ENCODE data around the gene ALOX5. TPM values are rescaled to one million over a fixed set of nuclear protein-coding genes. Genes with fewer than 3 reads are reported as not detected.

The ALOX5 gene
- total RNA-seq, 1 experiment from 2014 or later: not detected

- no TSS peak for BruUV-seq (replicated peaks)
- ChIA-PET POLR2A (ENCODE audit: low non-redundant PET) (no interaction called here), CTCF (no interaction called here)
- no peak for TF ChIP-seq EZH2 (IDR thresholded peaks at IDR 0.05; ENCODE audit: borderline replicate concordance, low read depth, low read length, poor library complexity, severe bottlenecking)
- no peak for TF ChIP-seq CTCF (conservative IDR thresholded peaks at IDR 0.05; ENCODE audit: low read depth, low read length)
- DNase-seq (ENCODE audit: low spot score): no peak
- Histone ChIP-seq H3K36me3 (ENCODE audit: insufficient read depth, low read length, poor library complexity, severe bottlenecking) (no peaks in the 10 kb centered on the region), H3K4me3 (ENCODE audit: low read depth, low read length, poor library complexity, severe bottlenecking) (no peak overlapping the region), H3K27ac (ENCODE audit: low read depth, low read length, poor library complexity, severe bottlenecking) (no peak overlapping the region), H3K4me1 (ENCODE audit: insufficient read depth, low read length, poor library complexity, severe bottlenecking) (no peaks in the 10 kb centered on the region), H3K27me3 (replicated peaks; ENCODE audit: insufficient read depth, low read depth, low read length, poor library complexity) (peaks cover 71% of the 10 kb centered on the region), H3K9me3 (ENCODE audit: low read depth, low read length, poor library complexity, severe bottlenecking) (no peaks in the 10 kb centered on the region)
- intact Hi-C loops (cut with micrococcal nuclease; ENCODE audit: unreplicated experiment): no loop called here
Measured at GRCh38 chr10:45375101-45375500, 1.1 kb downstream of the ALOX5 start.

DNA sequence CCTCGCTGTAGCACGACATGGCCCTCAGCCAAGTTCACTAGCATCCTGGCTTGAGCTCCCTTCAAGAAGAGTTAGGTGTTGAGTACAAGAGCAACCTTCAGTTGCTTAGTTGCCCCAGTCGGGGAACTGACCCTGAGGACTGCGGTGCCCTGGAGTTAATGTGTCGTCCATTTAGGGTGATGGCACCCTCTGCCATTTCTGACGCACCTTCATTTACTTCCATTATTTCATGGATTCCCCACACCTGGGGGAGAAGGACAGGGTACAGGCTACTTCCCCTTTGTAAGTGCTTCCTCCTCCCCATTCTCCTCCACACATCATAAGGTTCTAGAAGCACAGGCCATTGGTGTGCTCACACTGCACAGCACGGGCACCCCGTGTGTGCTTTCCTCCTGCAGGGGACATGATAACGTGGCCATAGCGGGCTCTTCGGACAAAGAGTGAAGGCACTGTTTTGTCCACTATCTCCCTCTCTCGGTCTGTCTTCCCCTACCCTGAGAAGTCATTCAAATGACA is 1.8 kb downstream of the ALOX5 start:
- POLR2A ChIA-PET (ENCODE audit: low non-redundant PET): no interaction called here
- no TSS peak for BruUV-seq (replicated peaks)
- intact Hi-C loops (cut with micrococcal nuclease; ENCODE audit: unreplicated experiment): no loop called here
- H3K4me3 ChIP-seq (ENCODE audit: low read depth, low read length, poor library complexity, severe bottlenecking): no peak overlapping the region
- no peaks in the 10 kb centered on the region for H3K9me3 ChIP-seq (ENCODE audit: low read depth, low read length, poor library complexity, severe bottlenecking)
- peaks cover 64% of the 10 kb centered on the region for H3K27me3 ChIP-seq (replicated peaks; ENCODE audit: insufficient read depth, low read depth, low read length, poor library complexity)
- H3K27ac ChIP-seq (ENCODE audit: low read depth, low read length, poor library complexity, severe bottlenecking): no peak overlapping the region
- CTCF ChIA-PET: no interaction called here
- H3K4me1 ChIP-seq (ENCODE audit: insufficient read depth, low read length, poor library complexity, severe bottlenecking): no peaks in the 10 kb centered on the region
- H3K36me3 ChIP-seq (ENCODE audit: insufficient read depth, low read length, poor library complexity, severe bottlenecking): no peaks in the 10 kb centered on the region
- no peak for DNase-seq (ENCODE audit: low spot score)
- TF ChIP-seq CTCF (conservative IDR thresholded peaks at IDR 0.05; ENCODE audit: low read depth, low read length): no peak
- TF ChIP-seq EZH2 (IDR thresholded peaks at IDR 0.05; ENCODE audit: borderline replicate concordance, low read depth, low read length, poor library complexity, severe bottlenecking): no peak

- Histone ChIP-seq H3K9me3 (ENCODE audit: low read depth, low read length, poor library complexity, severe bottlenecking) (no peaks in the 10 kb centered on the region), H3K4me1 (ENCODE audit: insufficient read depth, low read length, poor library complexity, severe bottlenecking) (no peaks in the 10 kb centered on the region), H3K27me3 (replicated peaks; ENCODE audit: insufficient read depth, low read depth, low read length, poor library complexity) (peaks cover 58% of the 10 kb centered on the region), H3K36me3 (ENCODE audit: insufficient read depth, low read length, poor library complexity, severe bottlenecking) (no peaks in the 10 kb centered on the region), H3K4me3 (ENCODE audit: low read depth, low read length, poor library complexity, severe bottlenecking) (no peak overlapping the region), H3K27ac (ENCODE audit: low read depth, low read length, poor library complexity, severe bottlenecking) (no peak overlapping the region)
- TF ChIP-seq CTCF (conservative IDR thresholded peaks at IDR 0.05; ENCODE audit: low read depth, low read length) (no peak), EZH2 (IDR thresholded peaks at IDR 0.05; ENCODE audit: borderline replicate concordance, low read depth, low read length, poor library complexity, severe bottlenecking) (no peak)
- intact Hi-C loops (cut with micrococcal nuclease; ENCODE audit: unreplicated experiment): no loop called here
- BruUV-seq (replicated peaks): no TSS peak
- no peak for DNase-seq (ENCODE audit: low spot score)
- POLR2A ChIA-PET (ENCODE audit: low non-redundant PET): no interaction called here
- CTCF ChIA-PET: no interaction called here
Measured at GRCh38 chr10:45376371-45376801, 2.4 kb downstream of the ALOX5 start.
